LoVo (cell line): ENCODE results near the gene PIGB.
"Not testable (repeated sequence)": the region's sequence is repeated elsewhere in the genome, so short reads cannot be mapped to it uniquely, and the experiment has no call there.

Experiments
- DNase-seq: peaks from one replicate; pipeline ENCODE4 v3.0.0-alpha.2; 2016; ENCODE audit warnings: low spot score

The PIGB gene

DNA sequence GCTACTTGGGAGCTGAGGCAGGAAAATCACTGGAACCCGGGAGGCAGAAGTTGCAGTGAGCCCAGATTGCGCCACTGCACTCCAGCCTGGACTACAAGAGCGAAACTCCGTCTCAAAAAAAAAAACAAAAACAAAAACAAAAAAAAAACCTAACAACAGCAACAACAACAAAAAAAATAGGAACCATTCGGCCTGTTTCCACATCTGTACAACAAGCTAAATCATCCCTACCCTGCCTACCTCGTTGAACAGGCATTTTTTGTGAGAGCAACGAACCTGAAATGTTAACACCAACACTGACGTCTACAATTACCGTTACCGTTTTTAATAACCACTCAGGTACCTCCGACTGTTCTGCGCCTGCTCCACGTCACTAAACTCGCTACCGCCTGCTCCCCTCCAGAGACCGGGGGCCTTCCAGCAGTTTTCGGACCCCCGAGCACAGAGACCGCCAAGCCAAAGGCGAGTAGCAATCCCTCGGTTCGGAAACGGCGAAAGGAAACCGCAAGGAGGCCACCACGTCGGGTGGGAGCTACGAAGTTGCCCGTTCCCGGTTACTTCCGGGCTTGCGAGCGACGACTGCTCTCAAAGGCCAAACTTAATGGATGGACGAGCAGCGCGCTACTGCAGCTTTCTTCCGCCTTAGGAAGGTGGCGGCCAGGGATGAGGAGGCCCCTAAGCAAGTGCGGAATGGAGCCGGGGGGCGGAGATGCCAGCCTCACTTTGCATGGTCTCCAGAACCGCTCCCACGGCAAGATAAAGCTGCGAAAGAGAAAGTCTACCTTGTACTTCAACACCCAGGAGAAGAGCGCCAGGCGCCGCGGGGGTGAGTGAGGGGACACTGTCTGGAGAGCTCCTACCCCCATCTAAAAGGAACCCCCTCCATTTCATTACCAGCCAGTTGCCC lies at the start of gene PIGB, which contains the start of gene PIGBOS1:
Gene PIGB, plus strand, starts transcription at position 635 of the 907 bp plus-strand sequence. Its CDS starts 29 bp downstream, at position 664.
Gene PIGBOS1, minus strand, starts transcription at position 536 of the 907 bp plus-strand sequence. CDS start 1,331 bp downstream, outside the sequence.
- peak; percentile 87 for DNase-seq

DNA sequence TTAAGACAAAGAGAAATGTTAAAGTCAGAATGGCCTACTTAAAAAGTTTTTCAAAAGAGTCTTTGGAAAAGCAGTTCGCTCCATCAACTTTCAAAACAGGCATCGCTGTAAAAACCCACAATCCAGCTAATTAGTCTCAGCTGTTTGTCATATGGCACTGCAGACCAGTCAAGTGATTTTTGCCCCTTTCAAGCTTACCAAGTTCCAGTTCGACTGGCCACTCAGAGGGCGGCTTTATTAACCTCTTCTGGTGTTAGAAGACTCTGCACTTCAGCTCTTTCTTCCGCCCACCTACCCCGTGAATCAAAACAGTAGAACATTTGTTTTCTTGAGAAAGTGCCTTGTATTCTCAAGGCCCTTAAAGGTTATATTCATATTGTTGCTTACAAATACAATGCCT lies 48.7 kb upstream of the PIGB start:
- no peak for DNase-seq

DNA sequence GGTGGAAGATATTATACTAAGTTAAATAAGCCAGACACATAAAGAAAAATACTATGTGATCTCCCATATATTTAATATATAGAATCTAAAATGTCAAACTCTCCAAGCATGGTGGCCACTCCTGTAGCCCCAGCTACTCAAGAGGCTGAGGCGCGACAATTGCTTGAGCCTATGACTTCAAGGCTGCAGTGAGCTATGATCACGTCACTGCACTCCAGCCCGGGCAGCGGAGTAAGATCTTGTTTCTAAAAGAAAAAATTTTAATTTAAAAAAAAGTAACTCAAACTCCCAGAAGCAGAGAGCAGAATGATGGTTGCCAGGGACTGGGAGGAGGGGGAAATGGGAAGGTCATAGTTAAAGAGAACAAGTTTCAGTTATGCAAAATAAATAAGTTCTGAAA lies 42.7 kb upstream of the PIGB start:
- DNase-seq, result no peak

DNA sequence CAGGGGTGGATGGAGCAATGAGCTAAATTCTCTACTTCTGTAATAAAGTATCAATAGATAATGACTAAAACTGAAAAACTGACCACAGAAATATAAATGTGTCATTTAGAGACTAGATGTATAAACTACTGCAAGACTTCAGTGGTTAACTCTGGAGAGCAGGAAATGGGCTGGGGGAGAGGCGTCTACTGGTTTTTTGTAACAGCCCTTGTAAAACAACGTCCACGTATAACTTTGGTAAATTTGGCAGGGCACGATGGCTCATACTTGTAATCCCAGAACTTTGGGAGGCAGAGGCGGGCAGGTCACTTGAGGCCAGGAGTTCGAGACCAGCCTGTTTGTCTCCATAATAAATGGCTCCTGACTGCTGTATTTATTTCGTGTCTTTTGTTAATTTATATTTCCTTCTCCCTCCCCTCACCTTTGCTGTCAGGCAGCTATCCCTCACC lies 41.9 kb upstream of the PIGB start:
- DNase-seq, result no peak

DNA sequence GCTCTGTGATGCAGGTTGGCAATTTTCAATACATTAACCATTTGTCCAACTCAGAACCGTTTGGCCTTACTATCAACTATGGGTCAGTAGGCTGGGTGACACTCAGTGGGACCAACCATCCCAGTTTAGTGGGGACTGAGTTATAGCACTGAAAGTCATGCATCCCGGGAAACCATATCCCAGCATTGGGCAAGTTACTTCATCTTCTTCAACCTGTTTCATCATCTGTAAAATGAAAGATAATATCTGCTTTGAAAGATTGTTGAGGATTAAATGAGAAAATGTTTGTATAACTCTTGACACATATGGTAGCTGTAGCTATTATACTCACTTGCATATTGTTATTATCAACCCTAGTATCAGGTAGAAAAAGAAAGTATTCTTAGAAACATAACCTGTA lies 41.3 kb upstream of the PIGB start:
- DNase-seq, result no peak

DNA sequence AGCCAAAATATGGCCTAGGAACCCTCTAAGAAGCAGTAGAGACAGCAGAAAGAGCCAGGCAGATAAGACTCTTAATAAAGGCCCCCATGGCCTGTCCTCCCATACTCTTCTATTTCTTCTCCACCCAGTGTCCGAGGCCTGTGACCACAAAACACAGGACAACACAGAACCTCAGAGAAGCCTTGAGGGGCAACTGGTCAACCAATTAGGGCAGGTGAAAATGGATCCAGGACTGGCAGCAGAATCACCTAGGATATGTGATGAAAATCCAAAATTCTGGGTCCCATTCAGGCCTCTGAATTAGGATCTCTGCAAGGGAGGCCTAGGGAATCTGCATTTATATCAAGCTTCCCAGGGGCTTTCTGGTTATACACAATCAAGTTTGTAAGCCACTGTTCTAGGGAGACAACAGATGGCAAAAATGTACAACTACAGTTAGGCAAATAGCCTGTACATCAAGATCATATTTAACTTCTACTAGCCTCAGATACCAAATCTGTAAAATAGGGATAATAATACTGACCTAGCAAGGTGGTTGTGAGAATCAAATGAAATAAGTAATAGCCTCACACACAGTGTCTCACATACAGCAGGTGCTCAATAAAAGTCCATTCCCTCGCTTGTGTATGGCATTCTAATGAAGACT lies 39.8 kb upstream of the PIGB start:
- no peak for DNase-seq

DNA sequence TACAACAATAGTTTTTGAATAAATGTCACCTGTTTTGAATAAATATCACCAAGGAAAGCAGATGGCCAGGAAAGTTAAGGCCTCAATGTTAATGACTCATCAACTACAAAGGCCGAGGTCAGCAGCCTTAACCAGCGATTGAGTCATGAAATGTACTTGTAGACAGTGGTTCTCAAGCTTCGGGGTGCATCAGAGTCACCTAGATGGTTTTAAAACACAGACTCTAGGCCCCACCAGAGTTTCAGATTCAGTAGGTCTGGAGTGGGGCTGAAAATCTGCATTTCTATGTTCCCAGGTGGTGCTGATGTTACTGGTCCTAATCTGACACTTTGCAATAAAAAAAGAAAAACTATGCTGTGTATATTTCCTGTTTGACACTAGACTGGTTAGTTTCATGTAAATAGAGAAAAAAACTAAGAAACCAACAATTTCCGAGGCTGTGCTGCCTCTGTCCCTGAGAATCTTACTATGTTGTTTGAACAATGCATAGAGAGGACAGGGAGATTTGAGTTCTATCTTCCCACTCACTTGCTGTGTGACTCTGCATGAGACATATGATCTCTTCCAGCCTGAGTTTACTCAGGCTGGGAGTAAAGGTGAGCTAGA lies 39.2 kb upstream of the PIGB start:
- peak; percentile 66 for DNase-seq

DNA sequence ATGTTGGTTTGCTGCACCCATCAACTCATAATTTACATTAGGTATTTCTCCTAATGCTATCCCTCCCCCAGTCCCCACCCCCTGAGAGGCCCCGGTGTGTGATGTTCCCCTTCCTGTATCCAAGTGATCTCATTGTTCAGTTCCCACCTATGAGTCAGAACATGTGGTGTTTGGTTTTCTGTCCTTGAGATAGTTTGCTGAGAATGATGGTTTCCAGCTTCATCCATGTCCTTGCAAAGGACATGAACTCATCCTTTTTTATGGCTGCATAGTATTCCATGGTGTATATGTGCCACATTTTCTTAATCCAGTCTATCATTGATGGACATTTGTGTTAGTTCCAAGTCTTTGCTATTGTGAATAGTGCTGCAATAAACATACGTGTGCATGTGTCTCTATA lies 38.4 kb upstream of the PIGB start:
- not testable (repeated sequence) for DNase-seq

DNA sequence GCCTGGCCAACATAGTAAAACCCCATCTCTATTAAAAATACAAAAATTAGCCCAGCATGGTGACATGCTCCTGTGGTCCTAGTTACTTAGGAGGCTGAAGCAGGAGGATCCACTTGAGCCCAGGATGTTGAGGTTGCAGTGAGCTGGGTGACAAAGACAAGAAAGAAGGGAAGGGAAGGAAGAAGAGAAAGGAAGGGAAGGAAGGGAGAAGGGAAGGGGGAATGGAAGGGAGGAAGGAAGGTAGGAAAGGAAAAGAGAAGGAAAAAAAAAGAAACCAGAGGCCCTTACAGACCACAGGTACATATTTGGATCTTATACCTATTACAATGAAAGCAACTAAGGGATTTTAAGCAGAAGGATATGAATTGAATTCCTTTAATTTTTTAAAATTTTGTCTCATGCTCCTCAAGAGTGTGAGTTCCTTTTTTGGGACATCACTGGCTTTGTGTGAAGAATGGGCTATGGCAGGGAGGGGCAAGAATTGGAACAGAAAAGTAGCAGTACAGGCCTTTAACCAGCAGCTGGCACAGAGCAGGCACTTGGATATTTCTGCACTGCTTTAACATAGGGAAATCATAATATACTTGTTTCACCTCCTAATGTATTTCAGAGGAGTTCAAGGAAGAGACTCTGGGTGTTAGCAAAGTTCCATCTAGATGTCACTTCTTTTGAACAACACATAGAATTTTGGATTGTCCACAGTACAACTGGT lies 37.3 kb upstream of the PIGB start:
- DNase-seq, result no peak

DNA sequence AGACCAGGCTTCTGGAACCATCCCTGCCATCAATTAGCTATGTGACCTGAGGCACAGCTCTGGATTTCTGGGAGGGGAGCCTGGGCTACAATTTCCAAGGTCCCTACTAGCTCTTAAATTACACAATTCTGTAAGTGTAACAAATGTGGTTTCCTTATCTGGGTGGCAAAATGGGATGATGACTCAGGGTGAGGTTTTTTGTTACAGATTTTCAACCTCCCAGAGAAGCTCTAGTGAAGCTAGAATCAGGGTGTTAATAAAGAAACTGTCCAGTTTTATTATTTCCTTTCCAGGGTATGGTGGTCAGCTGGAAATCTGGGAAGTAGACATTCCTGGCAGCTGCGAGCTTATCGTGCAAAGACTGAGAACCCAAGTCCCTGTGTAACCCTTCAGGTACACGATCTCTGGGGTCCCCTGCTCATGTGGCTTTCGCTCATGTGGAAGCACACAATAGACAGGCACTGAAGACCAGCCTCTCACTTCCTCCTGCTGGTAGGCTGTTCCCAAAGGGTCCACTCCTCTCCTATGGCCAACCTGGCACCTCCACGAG lies 36.7 kb upstream of the PIGB start:
- no peak for DNase-seq

DNA sequence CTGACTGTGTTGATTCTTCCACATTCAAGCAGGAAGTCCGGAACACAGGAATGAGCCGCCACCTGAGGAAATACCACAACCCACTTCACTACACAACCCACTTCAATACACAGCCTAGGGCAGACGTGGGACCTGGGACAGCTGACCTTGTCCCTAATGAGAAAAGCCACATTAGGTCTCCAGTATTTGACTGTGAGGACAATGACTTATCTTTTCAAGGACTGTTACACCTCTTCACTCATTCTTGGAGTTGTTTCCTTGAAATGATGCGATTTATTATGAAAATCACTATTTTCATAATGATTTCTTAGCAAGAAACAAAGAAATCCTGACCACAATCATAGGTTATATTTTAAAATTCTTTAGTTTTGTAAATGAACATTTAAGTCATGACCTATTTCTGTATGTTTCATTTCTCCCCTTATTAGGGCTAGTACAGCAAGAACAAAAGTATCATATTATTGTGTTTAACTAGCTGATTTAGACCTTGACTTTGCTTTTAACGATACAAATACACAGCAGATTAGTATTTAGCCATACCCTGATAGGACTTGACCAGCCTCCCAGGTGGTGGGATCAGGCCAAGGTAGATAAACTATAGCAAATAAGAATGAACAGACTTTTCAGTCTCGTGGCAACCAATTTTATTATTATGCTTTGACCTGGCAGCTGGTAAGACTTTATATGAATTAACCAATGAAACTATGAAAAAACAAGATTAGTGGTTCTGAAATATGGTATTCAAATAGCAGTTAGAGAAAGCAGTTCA lies 35.5 kb upstream of the PIGB start:
- no peak for DNase-seq

DNA sequence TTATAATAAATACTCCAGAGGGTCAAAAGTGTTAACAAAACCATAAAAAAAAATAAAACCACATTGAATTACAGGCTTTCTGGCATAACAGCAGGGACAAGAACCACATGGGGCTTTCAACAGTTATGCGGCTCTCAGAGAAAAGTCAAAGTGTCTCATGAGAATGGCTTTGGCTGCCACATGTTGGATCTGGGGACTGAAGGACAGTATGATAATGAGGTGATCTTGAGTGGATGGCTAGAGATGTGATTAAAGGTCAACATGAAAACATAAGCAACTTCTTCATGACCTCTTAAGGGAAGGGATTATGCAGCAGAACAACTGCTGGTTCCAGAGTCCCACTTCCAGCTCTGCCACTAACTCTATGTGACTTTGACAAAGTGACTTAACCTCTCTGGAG lies 34.6 kb upstream of the PIGB start:
- no peak for DNase-seq

DNA sequence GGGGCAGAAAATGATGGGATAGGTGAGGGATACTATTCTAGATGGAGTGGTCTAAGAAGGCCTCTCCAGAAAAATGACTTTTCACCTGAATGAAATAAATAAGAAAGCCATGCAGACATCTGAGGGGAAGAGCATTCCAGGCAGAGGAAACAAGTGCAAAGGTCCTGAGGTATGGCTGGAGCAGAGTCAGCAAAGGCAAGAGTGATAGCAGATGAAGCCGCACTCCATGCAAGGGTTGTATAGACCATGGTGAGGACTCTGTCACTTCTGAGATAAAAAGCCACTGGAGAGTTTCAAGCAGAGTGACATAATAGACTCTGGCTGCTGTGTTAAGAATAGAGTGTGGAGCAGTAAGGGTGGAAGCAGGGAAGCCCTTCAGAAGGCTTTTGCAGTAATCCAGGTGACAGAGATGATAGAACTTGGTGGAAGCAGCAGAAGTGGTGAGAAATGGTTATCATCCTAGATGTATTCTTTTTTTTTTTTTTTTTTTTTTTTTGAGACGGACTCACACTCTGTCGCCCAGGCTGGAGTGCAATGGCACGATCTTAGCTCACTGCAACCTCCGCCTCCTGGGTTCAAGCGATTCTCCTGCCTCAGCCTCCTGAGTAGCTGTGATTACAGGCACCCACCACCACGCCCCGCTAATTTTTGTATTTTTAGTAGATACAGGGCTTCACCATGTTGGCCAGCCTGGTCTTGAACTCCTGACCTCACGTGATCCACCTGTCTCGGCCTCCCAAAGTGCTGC lies 32.4 kb upstream of the PIGB start:
- not testable (repeated sequence) for DNase-seq

DNA sequence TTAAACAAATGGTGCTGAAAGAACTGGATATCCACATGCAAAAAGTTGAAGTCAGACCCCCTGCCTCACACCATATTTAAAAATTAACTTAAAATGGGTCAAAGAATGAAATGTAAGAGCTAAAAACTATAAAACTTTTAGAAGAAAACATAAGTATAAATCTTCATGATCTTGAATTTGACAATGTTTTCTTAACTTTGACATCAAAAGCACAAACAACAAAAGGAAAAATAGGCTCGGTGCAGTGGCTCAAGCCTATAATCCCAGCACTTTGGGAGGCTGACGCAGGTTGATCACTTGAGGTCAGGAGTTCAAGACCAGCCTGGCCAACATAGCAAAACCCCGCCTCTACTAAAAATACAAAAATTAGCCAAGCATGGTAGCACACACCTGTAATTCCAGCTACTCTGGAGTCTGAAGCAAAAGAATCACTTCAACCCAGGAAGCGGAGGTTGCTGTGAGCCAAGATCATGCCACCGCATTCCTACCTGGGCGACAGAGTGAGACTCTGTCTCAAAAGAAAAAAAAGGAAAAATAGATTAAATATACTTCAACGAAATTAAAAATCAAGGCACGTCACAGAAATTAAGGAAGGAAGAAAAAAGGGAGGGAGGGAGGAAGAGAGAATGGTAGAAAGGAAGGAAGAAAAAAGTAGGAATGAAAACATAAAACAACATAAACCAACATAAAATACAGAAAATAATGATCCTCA lies 30.9 kb upstream of the PIGB start:
- no peak for DNase-seq

DNA sequence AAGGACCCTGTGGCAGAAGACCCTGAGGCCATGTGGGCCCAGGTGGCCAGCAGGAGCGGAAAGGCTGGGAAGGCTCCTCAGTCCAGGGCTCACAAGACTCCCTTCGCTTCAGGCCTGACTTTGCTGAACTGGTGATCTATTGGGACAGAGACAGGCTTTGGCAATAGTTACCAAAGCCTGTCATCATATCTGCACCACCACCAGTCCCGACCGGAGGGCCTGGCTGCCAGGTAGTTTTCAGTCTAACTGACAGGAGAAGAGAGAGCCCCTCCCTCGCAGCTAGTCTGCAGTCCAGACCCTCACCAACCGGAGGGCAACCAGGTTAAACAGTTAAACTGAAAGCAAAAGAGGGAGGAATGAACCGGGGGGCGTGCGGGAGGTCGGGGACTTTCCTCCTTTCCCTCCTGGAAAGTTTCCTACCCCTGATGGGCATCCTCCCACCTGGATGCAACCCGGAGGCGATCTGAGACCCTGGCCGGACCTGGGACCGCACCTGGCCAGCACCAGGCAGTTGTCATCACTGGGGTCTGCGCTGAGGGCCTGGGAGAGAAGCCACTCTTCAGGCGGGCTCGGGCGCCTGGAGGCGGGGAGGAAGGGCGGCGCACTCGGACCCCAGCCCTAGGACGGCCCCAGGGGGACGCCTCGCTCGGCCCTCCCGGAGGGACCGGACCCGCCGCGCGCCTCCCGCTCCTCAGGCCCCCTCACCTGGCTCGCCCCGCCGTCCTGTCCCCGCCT lies 29.8 kb upstream of the PIGB start:
- DNase-seq, result peak; percentile 26

DNA sequence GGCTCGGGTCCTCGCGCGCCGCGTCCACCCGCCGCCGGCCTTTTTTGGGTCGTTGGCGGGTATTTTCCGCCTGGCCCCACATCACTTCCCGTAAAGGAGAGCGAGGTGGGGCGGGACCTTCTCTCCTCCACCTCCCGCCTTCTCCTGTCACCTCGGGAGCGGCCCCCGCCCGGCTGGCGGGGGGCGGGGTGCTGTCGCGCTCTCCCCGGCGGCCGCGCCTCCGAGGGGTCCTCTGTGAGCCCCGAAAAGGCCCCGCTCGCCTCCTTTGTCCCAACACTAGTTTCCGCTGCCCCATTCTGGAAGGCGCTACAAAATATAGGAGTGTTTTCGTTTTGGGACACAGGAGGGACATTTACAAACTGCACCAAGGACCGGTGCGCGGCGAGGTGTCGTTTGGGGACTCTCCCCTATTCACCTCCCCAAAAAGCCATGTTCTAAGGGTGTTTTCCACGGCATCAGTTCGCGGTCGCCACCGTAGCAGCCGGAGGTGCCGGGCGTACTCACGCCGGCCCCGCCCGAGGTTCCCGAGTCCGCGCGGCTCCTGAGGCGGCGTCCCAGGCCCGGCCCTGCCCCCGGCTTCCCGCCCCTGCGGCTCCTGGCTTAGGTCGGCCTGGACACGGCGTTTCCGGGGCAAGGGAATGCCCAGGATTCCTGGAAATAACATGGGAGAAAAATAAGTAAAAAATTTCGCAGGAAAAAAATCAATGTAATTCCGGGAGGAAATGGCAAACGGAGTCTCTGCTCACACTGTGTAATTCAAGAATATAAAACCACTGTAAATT lies 29.1 kb upstream of the PIGB start, which contains the start of gene RAB27A:
Gene RAB27A, minus strand, starts transcription at position 68 of the 782 bp plus-strand sequence. CDS start 54,879 bp downstream, outside the sequence.
- peak; percentile 83 for DNase-seq

DNA sequence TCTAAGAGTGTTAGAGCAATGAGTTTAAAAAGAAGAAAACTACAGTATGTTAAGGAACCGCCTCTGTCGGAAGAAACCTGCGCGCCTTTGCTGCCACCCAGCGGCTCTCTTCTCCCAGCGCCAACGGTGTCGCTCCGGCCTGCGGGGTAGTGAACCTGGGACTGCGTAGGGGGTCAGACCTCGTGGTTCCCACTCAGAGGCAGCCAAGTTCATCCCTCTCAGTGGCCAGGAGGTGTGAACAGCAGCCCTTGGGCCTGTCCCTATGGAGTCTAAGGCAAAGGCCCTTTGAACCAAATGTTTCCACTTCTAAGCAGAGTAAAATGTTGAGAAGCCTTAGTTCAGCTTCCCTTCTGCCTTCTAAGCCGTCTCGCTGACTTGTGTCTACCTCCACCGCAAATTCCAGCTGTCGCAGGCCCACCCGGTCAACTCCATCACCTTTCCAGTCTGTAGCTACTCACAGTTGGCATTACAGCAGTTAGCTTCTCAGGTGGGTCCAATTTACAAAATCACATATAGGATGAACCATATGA lies 28.4 kb upstream of the PIGB start:
- peak; percentile 87 for DNase-seq

DNA sequence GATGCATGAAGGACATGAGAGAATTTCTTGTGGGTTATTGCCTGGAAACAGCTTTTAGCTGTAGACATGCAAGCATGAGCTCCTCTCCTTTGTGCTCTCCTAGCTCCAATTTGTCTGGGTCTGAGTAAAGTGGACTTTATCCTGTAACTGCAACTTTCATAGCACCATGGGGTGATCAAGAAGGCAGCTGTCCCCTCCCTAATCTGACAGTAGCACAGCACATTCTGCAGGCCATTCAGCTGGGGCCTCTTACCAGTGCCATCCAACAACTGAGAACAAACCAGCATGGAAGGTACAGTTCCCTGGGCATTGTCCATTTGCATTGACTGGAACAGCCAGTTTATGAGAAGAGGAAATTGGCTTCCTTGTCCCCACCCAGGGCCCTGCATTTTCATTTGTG lies 21.7 kb upstream of the PIGB start:
- no peak for DNase-seq
